ENCODE data around the gene XPNPEP1. TPM values are rescaled to one million over a fixed set of nuclear protein-coding genes. Genes with fewer than 3 reads are reported as not detected.

The XPNPEP1 gene
- total RNA-seq, 1 experiment from 2014 or later = 65.4 TPM

GRCh38 chr10:109875828-109876821, 47.2 kb downstream of the XPNPEP1 start:
- no peak for DNase-seq (ENCODE audit: low spot score)
- intact Hi-C loops (cut with micrococcal nuclease; ENCODE audit: unreplicated experiment) = no loop called here
- TF ChIP-seq, protein P1, sequence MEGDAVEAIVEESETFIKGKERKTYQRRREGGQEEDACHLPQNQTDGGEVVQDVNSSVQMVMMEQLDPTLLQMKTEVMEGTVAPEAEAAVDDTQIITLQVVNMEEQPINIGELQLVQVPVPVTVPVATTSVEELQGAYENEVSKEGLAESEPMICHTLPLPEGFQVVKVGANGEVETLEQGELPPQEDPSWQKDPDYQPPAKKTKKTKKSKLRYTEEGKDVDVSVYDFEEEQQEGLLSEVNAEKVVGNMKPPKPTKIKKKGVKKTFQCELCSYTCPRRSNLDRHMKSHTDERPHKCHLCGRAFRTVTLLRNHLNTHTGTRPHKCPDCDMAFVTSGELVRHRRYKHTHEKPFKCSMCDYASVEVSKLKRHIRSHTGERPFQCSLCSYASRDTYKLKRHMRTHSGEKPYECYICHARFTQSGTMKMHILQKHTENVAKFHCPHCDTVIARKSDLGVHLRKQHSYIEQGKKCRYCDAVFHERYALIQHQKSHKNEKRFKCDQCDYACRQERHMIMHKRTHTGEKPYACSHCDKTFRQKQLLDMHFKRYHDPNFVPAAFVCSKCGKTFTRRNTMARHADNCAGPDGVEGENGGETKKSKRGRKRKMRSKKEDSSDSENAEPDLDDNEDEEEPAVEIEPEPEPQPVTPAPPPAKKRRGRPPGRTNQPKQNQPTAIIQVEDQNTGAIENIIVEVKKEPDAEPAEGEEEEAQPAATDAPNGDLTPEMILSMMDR (conservative IDR thresholded peaks at IDR 0.05; ENCODE audit: low read depth, low read length) = no peak
- no peak for TF ChIP-seq EZH2 (IDR thresholded peaks at IDR 0.05; ENCODE audit: borderline replicate concordance, low read depth, low read length, poor library complexity, severe bottlenecking)
- Histone ChIP-seq H3K4me3 (ENCODE audit: low read depth, low read length, poor library complexity, severe bottlenecking) (no peak overlapping the region), H3K9me3 (ENCODE audit: low read depth, low read length, poor library complexity, severe bottlenecking) (no peaks in the 10 kb centered on the region), H3K36me3 (ENCODE audit: insufficient read depth, low read length, poor library complexity, severe bottlenecking) (peaks cover 9% of the 10 kb centered on the region), H3K27me3 (replicated peaks; ENCODE audit: insufficient read depth, low read depth, low read length, poor library complexity) (no peaks in the 10 kb centered on the region), H3K27ac (ENCODE audit: low read depth, low read length, poor library complexity, severe bottlenecking) (no peak overlapping the region), H3K4me1 (ENCODE audit: insufficient read depth, low read length, poor library complexity, severe bottlenecking) (no peaks in the 10 kb centered on the region)
- no TSS peak for BruUV-seq (replicated peaks)
- ChIA-PET CTCF (no interaction called here), POLR2A (ENCODE audit: low non-redundant PET) (no interaction called here)

DNA sequence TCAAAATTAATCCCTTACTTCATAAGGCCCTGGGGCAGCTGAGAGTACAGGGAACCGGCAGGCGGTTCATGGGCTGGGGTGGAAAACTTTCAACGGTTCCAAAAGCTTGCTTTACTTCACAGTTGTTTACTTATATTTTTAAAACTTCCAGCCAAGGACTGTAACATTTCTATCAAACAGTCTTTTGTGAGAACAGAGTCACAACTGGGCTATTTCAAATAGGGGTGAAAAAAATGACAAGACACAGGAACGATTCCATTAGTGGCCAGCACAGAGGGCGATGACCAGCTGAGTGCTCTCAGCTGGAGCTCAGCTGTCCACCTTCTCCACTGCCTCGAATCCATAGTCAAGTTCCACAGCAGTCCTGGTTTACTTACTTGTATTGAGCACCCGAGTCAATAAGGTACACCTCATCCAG, 48.2 kb downstream of the XPNPEP1 start:
- CTCF ChIA-PET = no interaction called here
- TF ChIP-seq, protein P1 (conservative IDR thresholded peaks at IDR 0.05; ENCODE audit: low read depth, low read length) = no peak
- no peak for TF ChIP-seq EZH2 (IDR thresholded peaks at IDR 0.05; ENCODE audit: borderline replicate concordance, low read depth, low read length, poor library complexity, severe bottlenecking)
- H3K36me3 ChIP-seq (ENCODE audit: insufficient read depth, low read length, poor library complexity, severe bottlenecking) = peaks cover 9% of the 10 kb centered on the region
- no peaks in the 10 kb centered on the region for H3K4me1 ChIP-seq (ENCODE audit: insufficient read depth, low read length, poor library complexity, severe bottlenecking)
- no TSS peak for BruUV-seq (replicated peaks)
- intact Hi-C loops (cut with micrococcal nuclease; ENCODE audit: unreplicated experiment) = no loop called here
- H3K9me3 ChIP-seq (ENCODE audit: low read depth, low read length, poor library complexity, severe bottlenecking) = no peaks in the 10 kb centered on the region
- no peaks in the 10 kb centered on the region for H3K27me3 ChIP-seq (replicated peaks; ENCODE audit: insufficient read depth, low read depth, low read length, poor library complexity)
- H3K4me3 ChIP-seq (ENCODE audit: low read depth, low read length, poor library complexity, severe bottlenecking) = no peak overlapping the region
- DNase-seq (ENCODE audit: low spot score) = no peak
- no peak overlapping the region for H3K27ac ChIP-seq (ENCODE audit: low read depth, low read length, poor library complexity, severe bottlenecking)
- POLR2A ChIA-PET (ENCODE audit: low non-redundant PET) = no interaction called here

DNA sequence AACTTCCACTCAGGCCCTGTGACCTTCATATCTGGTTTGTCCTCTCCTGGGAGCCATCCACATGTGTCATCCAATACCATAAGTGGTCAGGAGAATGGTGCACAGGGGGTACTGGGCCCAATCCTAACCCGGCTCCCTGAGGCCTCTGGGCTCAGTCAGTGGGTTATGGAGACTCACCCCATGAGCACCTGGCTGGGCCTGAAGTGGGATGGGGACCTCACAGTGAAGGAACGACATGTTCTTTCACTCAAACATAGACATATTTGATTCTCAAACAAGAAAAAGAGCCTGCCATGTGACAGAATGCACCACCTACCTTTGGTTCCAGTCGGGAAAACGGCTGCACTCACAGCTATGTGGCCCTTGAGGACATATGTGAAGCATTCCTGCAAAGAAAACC, 51.8 kb downstream of the XPNPEP1 start:
- no peaks in the 10 kb centered on the region for H3K9me3 ChIP-seq (ENCODE audit: low read depth, low read length, poor library complexity, severe bottlenecking)
- intact Hi-C loops (cut with micrococcal nuclease; ENCODE audit: unreplicated experiment) = no loop called here
- no peaks in the 10 kb centered on the region for H3K27me3 ChIP-seq (replicated peaks; ENCODE audit: insufficient read depth, low read depth, low read length, poor library complexity)
- no peak overlapping the region for H3K4me3 ChIP-seq (ENCODE audit: low read depth, low read length, poor library complexity, severe bottlenecking)
- TF ChIP-seq, protein P1 (conservative IDR thresholded peaks at IDR 0.05; ENCODE audit: low read depth, low read length) = no peak
- no peak for TF ChIP-seq EZH2 (IDR thresholded peaks at IDR 0.05; ENCODE audit: borderline replicate concordance, low read depth, low read length, poor library complexity, severe bottlenecking)
- POLR2A ChIA-PET (ENCODE audit: low non-redundant PET) = no interaction called here
- DNase-seq (ENCODE audit: low spot score) = no peak
- CTCF ChIA-PET = no interaction called here
- H3K4me1 ChIP-seq (ENCODE audit: insufficient read depth, low read length, poor library complexity, severe bottlenecking) = no peaks in the 10 kb centered on the region
- no TSS peak for BruUV-seq (replicated peaks)
- no peak overlapping the region for H3K27ac ChIP-seq (ENCODE audit: low read depth, low read length, poor library complexity, severe bottlenecking)
- H3K36me3 ChIP-seq (ENCODE audit: insufficient read depth, low read length, poor library complexity, severe bottlenecking) = peaks cover 7% of the 10 kb centered on the region
